GM10847 (cell line): ENCODE results near the gene LSG1.

Source experiments
- POLR2A ChIP-seq: IDR thresholded peaks from 2 replicates; pipeline ENCODE4 v1.6.1; 2011; ENCODE audit not compliant: insufficient read length; ENCODE audit errors: extremely low read depth

Gene LSG1

DNA sequence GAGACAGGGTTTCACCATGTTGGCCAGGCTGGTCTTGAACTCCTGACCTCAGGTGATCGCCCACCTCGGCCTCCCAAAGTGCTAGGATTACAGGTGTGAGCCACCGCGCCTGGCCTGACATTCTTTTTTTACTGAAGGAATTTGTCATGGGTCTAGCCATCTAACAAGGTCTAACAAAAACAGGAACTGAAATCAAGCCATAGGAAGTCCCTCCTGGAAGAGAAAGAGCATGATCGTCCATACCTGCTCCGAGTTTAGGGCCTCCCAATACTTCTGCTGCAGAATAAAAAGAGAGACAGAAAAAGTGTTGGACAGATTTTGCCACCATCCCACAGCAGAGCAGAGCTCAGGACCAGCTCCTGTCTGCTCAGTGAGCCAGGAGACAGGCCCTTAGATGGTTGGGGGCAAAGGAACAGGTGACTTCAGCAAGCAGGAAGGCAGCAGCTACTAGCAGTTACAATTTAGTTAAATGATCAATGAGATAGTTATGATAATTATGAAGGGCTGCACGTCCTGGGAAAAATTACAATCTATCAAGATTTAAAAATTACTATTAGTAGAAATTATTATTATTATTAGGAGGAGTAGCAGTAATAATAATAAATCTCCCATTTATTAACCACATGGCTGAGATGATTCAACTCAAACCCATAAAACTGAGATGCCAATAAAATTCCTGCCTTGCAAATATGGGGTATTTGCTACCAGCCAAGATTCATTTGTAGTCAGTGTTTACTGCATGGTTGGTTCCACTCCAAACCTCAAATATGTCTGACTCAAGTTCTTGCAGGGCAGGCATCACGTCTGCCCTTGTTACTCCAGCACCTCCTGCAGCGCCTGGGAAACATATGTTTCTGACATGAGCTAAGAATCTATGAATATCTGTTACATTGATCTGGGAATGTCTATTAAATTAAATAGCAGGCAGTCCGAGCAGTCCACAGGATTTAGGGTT is 78.9 kb downstream of the LSG1 start:
- TF ChIP-seq POLR2A, result no peak
